ENCODE data around the gene PTPRK. TPM values are rescaled to one million over a fixed set of nuclear protein-coding genes. Genes with fewer than 3 reads are reported as not detected.

Gene PTPRK
- total and polyA plus RNA-seq, 10 of the 15 experiments (the other 5 are each of a cell fraction or from before 2014, with no cell fraction given) = 0.23 to 1.9 (median 0.55) TPM

DNA sequence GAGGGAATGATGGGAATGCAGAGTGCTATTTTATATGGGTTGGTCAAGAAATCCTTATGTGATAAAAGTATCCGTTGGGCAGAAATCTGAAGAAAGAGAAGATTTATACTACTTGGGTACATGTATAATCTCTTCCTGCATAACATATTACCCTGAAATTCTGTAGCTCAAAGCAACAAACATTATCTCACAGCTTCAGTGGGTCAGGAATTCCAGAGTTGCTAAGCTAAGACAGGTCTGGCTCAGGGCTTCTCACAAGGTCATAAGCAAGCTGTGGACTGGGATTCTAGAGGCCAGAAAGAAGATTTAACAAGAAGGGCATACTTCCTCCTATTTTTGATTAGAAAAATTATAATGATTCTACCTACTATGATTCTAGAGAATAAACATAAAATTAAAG lies 447.0 kb downstream of the PTPRK start:
- H3K4me2 ChIP-seq (ENCODE audit: control insufficient read depth, insufficient read depth) = no peak overlapping the region
- no peaks in the 10 kb centered on the region for H3K9me3 ChIP-seq (replicated peaks; ENCODE audit: control insufficient read depth, insufficient read depth, low read length)
- H3K79me2 ChIP-seq (ENCODE audit: control insufficient read depth, insufficient read depth, low read length) = no peaks in the 10 kb centered on the region
- DNase-seq (ENCODE audit: low read depth, low spot score) (no peak), FAIRE-seq (no peak), ATAC-seq (no peak)
- H3K27me3 ChIP-seq (replicated peaks in 1 of 2; ENCODE audit: control insufficient read depth in 2 of 2, insufficient read depth in 2 of 2, low read length in 1 of 2) = no peaks in the 10 kb centered on the region
- intact Hi-C loops (cut with micrococcal nuclease; ENCODE audit: unreplicated experiment) (no loop called here), in situ Hi-C loops (cut with MboI) (no loop called here)
- ChIA-PET RAD21 (ENCODE audit: unreplicated experiment) (interaction anchor here (1.5 kb wide), 1 partner anchor 11 kb away, joined by 3 read pairs; no protein-coding TSS in a partner anchor), SMC1A (ENCODE audit: uncharacterized antibody, unreplicated experiment) (interaction anchor here (0.6 kb wide), 1 partner anchor 231 kb away, joined by 3 read pairs; no protein-coding TSS in a partner anchor), POLR2A (no interaction called here), CTCF (no interaction called here)
- no TSS peak for BruUV-seq (replicated peaks)
- TF ChIP-seq NKRF (conservative IDR thresholded peaks at IDR 0.05) (no peak), STAT3 (IDR thresholded peaks at IDR 0.05; ENCODE audit: low read depth, low read length) (no peak), JUND (IDR thresholded peaks at IDR 0.05; ENCODE audit: low read depth, low read length) (no peak), HDAC2 (IDR thresholded peaks at IDR 0.05) (no peak), LARP7 (IDR thresholded peaks at IDR 0.05) (no peak), SREBF1 (IDR thresholded peaks at IDR 0.05; ENCODE audit: low read length) (no peak), E4F1 (IDR thresholded peaks at IDR 0.05; ENCODE audit: borderline replicate concordance, partially characterized antibody) (no peak), TCF12 (IDR thresholded peaks at IDR 0.05; ENCODE audit: low read depth, low read length) (no peak), PML (IDR thresholded peaks at IDR 0.05; ENCODE audit: low read length) (no peak), CHD1 (IDR thresholded peaks at IDR 0.05; ENCODE audit: low read depth, low read length) (no peak), PAX8 (IDR thresholded peaks at IDR 0.05) (no peak), BRCA1 (IDR thresholded peaks at IDR 0.05; ENCODE audit: low read depth, low read length) (no peak)
- TF ChIP-seq, protein P1, sequence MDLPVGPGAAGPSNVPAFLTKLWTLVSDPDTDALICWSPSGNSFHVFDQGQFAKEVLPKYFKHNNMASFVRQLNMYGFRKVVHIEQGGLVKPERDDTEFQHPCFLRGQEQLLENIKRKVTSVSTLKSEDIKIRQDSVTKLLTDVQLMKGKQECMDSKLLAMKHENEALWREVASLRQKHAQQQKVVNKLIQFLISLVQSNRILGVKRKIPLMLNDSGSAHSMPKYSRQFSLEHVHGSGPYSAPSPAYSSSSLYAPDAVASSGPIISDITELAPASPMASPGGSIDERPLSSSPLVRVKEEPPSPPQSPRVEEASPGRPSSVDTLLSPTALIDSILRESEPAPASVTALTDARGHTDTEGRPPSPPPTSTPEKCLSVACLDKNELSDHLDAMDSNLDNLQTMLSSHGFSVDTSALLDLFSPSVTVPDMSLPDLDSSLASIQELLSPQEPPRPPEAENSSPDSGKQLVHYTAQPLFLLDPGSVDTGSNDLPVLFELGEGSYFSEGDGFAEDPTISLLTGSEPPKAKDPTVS (IDR thresholded peaks at IDR 0.05; ENCODE audit: low read depth, low read length) = no peak
- TF ChIP-seq, protein P2, sequence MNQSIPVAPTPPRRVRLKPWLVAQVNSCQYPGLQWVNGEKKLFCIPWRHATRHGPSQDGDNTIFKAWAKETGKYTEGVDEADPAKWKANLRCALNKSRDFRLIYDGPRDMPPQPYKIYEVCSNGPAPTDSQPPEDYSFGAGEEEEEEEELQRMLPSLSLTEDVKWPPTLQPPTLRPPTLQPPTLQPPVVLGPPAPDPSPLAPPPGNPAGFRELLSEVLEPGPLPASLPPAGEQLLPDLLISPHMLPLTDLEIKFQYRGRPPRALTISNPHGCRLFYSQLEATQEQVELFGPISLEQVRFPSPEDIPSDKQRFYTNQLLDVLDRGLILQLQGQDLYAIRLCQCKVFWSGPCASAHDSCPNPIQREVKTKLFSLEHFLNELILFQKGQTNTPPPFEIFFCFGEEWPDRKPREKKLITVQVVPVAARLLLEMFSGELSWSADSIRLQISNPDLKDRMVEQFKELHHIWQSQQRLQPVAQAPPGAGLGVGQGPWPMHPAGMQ (IDR thresholded peaks at IDR 0.05; ENCODE audit: borderline replicate concordance) = no peak
- TF ChIP-seq, protein P3, sequence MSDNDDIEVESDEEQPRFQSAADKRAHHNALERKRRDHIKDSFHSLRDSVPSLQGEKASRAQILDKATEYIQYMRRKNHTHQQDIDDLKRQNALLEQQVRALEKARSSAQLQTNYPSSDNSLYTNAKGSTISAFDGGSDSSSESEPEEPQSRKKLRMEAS (IDR thresholded peaks at IDR 0.05; ENCODE audit: low read depth, low read length) = no peak
- no peak overlapping the region for H3K27ac ChIP-seq (ENCODE audit: control insufficient read depth, insufficient read depth)
- no peaks in the 10 kb centered on the region for H3K36me3 ChIP-seq (ENCODE audit: control insufficient read depth in 2 of 2, insufficient read depth in 2 of 2, low read length in 1 of 2)
- no peak overlapping the region for H2AFZ ChIP-seq (ENCODE audit: control insufficient read depth, low read depth, low read length)
- H3K4me3 ChIP-seq = no peak overlapping the region
- H3K9ac ChIP-seq (ENCODE audit: control insufficient read depth, insufficient read depth, low read length) = no peak overlapping the region
- H4K20me1 ChIP-seq (ENCODE audit: control insufficient read depth, insufficient read depth) = no peaks in the 10 kb centered on the region
- whole genome bisulfite sequencing (ENCODE audit: insufficient coverage, insufficient replicate concordance, low lambda C conversion rate, missing lambda C conversion rate) = 20% methylated on average over 1 of the region's 1 CpG
- no peaks in the 10 kb centered on the region for H3K4me1 ChIP-seq (ENCODE audit: control insufficient read depth, insufficient read depth, low read length)

Measured in GM12878 (cell line).